ENCODE measurements around the gene VWA8.

GRCh38 chr13:41720839-41721561 is 239.9 kb downstream of the VWA8 start:
- TF ChIP-seq CTCF (conservative IDR thresholded peaks at IDR 0.05; ENCODE audit: low read depth in 2 of 2), result no peak
- TF ChIP-seq JUNB (IDR thresholded peaks at IDR 0.05; ENCODE audit: unreplicated experiment), result no peak
- TF ChIP-seq EZH2phosphoT487 (IDR thresholded peaks at IDR 0.05; ENCODE audit: unreplicated experiment), result no peak
- no peak for TF ChIP-seq POLR2AphosphoS5 (IDR thresholded peaks at IDR 0.05; ENCODE audit: low read depth)
- TF ChIP-seq EZH2 (IDR thresholded peaks at IDR 0.05; ENCODE audit: low read depth, unreplicated experiment), result no peak
- TF ChIP-seq REST (IDR thresholded peaks at IDR 0.05; ENCODE audit: unreplicated experiment), result no peak
- no peak for TF ChIP-seq ZNF462 (CRISPR knock-in tag; IDR thresholded peaks at IDR 0.05)
- TF ChIP-seq CREB1 (CRISPR knock-in tag; IDR thresholded peaks at IDR 0.05; ENCODE audit: low read depth), result no peak

All from GM23338 (cell line).